Glutamatergic neuron (in vitro differentiated cells): ENCODE measurements around the gene ITGAE. TPM values are rescaled to one million over a fixed set of nuclear protein-coding genes. Genes with fewer than 3 reads are reported as not detected.
"Not testable (repeated sequence)": the region's sequence is repeated elsewhere in the genome, so short reads cannot be mapped to it uniquely, and the experiment has no call there.

ENCODE experiments used
- DNase-seq: peaks from one replicate; pipeline ENCODE4 v3.0.0; 2022
- H3K27ac Mint-ChIP-seq: one replicate; pipeline ENCODE4 v1.8.0; 2020; ENCODE audit warnings: mild to moderate bottlenecking, mixed read lengths, inconsistent platforms; ENCODE audit not compliant: unreplicated experiment
- H3K27me3 Mint-ChIP-seq: one replicate; pipeline ENCODE4 v1.8.0; 2020; ENCODE audit warnings: mild to moderate bottlenecking, moderate library complexity, mixed read lengths, inconsistent platforms; ENCODE audit not compliant: unreplicated experiment
- H3K36me3 Mint-ChIP-seq: one replicate; pipeline ENCODE4 v1.8.0; 2020; ENCODE audit warnings: mild to moderate bottlenecking, mixed read lengths, inconsistent platforms; ENCODE audit not compliant: unreplicated experiment
- H3K4me1 Mint-ChIP-seq: one replicate; pipeline ENCODE4 v1.8.0; 2020; ENCODE audit warnings: mild to moderate bottlenecking, low read depth, mixed read lengths, inconsistent platforms; ENCODE audit not compliant: unreplicated experiment
- H3K4me3 Mint-ChIP-seq: one replicate; pipeline ENCODE4 v1.8.0; 2020; ENCODE audit warnings: mild to moderate bottlenecking, mixed read lengths, inconsistent platforms; ENCODE audit not compliant: unreplicated experiment
- H3K9me3 Mint-ChIP-seq: one replicate; pipeline ENCODE4 v1.8.0; 2020; ENCODE audit warnings: mild to moderate bottlenecking, moderate library complexity, mixed read lengths, inconsistent platforms; ENCODE audit not compliant: unreplicated experiment
- CTCF ChIP-seq: fragments of 200-600 bp; sonication (generic); IDR thresholded peaks from one replicate; pipeline ENCODE4 v1.5.0; 2021; ENCODE audit not compliant: partially characterized antibody, unreplicated experiment
- total RNA-seq: library from RNA; stranded (reverse); fragmentation: NEBNext Ultra II Directional; extraction: Animal tissue kit (Norgen Biotek cat#: 25700); gene quantifications from one replicate; pipeline ENCODE4 v1.2.1, GENCODE V29; 2021; ENCODE audit not compliant: unreplicated experiment

The ITGAE gene
- total RNA-seq, 1 donor from 2014 or later, result 19.2 TPM

GRCh38 chr17:3796110-3796821 is 4.7 kb downstream of the ITGAE start:
- peaks cover 9% of the 10 kb centered on the region for H3K27me3 Mint-ChIP-seq
- H3K4me1 Mint-ChIP-seq, result no peaks in the 10 kb centered on the region
- H3K36me3 Mint-ChIP-seq, result no peaks in the 10 kb centered on the region
- H3K9me3 Mint-ChIP-seq, result peaks cover 2% of the 10 kb centered on the region
- no peak for TF ChIP-seq CTCF
- no peak overlapping the region for H3K27ac Mint-ChIP-seq
- no peak for DNase-seq
- H3K4me3 Mint-ChIP-seq, result no peak overlapping the region

- peaks cover 2% of the 10 kb centered on the region for H3K9me3 Mint-ChIP-seq
- no peak overlapping the region for H3K27ac Mint-ChIP-seq
- H3K36me3 Mint-ChIP-seq, result no peaks in the 10 kb centered on the region
- TF ChIP-seq CTCF, result no peak
- no peak overlapping the region for H3K4me3 Mint-ChIP-seq
- H3K27me3 Mint-ChIP-seq, result peaks cover 9% of the 10 kb centered on the region
- no peaks in the 10 kb centered on the region for H3K4me1 Mint-ChIP-seq
- DNase-seq, result no peak
Observed at GRCh38 chr17:3795390-3796102, 5.4 kb downstream of the ITGAE start.

- Mint-ChIP-seq H3K27me3 (peaks cover 9% of the 10 kb centered on the region), H3K4me3 (no peak overlapping the region), H3K27ac (no peak overlapping the region), H3K9me3 (peaks cover 1% of the 10 kb centered on the region), H3K4me1 (no peaks in the 10 kb centered on the region), H3K36me3 (no peaks in the 10 kb centered on the region)
- no peak for TF ChIP-seq CTCF
- no peak for DNase-seq
Observed at GRCh38 chr17:3794557-3795389, 6.2 kb downstream of the ITGAE start.

- H3K4me1 Mint-ChIP-seq, H3K4me3 Mint-ChIP-seq, H3K27me3 Mint-ChIP-seq, H3K36me3 Mint-ChIP-seq, H3K9me3 Mint-ChIP-seq, H3K27ac Mint-ChIP-seq, DNase-seq: not testable (repeated sequence)
Observed at GRCh38 chr17:3794152-3794551, 6.8 kb downstream of the ITGAE start.

GRCh38 chr17:3793258-3793657 is 7.7 kb downstream of the ITGAE start:
- not testable (repeated sequence) for H3K4me1 Mint-ChIP-seq, H3K27ac Mint-ChIP-seq, H3K27me3 Mint-ChIP-seq, H3K4me3 Mint-ChIP-seq, H3K9me3 Mint-ChIP-seq, DNase-seq, H3K36me3 Mint-ChIP-seq
